Vagina (tissue), 2 donors: ENCODE measurements around the gene RNF115.

Experiments
- POLR2A ChIP-seq, 2 donors: fragments of 450-650 bp; IDR thresholded peaks; one replicate each; pipeline ENCODE4 v1.6.1; 2017; ENCODE audit warnings: antibody characterized with exemption in 2 of 2, mild to moderate bottlenecking in 2 of 2, moderate library complexity in 2 of 2
- TF ChIP-seq, protein P1 (sequence below), 3 experiments: fragments of 450-650 bp in 2 of 3; fragments of 200-600 bp in 1 of 3; sonication (generic) in 1 of 3; IDR thresholded peaks; one replicate each; pipeline ENCODE4 v1.5.1; 2017 to 2019; ENCODE audit warnings: antibody characterized with exemption in 3 of 3, mild to moderate bottlenecking in 2 of 3, moderate library complexity in 2 of 3

- TF ChIP-seq, protein P1, sequence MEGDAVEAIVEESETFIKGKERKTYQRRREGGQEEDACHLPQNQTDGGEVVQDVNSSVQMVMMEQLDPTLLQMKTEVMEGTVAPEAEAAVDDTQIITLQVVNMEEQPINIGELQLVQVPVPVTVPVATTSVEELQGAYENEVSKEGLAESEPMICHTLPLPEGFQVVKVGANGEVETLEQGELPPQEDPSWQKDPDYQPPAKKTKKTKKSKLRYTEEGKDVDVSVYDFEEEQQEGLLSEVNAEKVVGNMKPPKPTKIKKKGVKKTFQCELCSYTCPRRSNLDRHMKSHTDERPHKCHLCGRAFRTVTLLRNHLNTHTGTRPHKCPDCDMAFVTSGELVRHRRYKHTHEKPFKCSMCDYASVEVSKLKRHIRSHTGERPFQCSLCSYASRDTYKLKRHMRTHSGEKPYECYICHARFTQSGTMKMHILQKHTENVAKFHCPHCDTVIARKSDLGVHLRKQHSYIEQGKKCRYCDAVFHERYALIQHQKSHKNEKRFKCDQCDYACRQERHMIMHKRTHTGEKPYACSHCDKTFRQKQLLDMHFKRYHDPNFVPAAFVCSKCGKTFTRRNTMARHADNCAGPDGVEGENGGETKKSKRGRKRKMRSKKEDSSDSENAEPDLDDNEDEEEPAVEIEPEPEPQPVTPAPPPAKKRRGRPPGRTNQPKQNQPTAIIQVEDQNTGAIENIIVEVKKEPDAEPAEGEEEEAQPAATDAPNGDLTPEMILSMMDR (IDR thresholded peaks at IDR 0.05), result no peak
- TF ChIP-seq POLR2A (IDR thresholded peaks at IDR 0.05), result no peak
Measured at GRCh38 chr1:145702052-145702451, 121.8 kb downstream of the RNF115 start.
